SK-N-SH (cell line): ENCODE results near the gene PBOV1. TPM values are rescaled to one million over a fixed set of nuclear protein-coding genes. Genes with fewer than 3 reads are reported as not detected.
"Not testable (repeated sequence)": the region's sequence is repeated elsewhere in the genome, so short reads cannot be mapped to it uniquely, and the experiment has no call there.

Experiments
- CTCF ChIA-PET: fragments of 300-600, 350-600 bp; formaldehyde crosslinking; extraction: SDS; loops from one replicate; lab custom pipeline; 2021; lab: Yijun Ruan, JAX
- POLR2A ChIA-PET: fragments of 350-600 bp; sonication (Branson Sonifier 250); formaldehyde crosslinking; extraction: SDS; loops from one replicate; lab custom pipeline; 2020; ENCODE audit warnings: antibody characterized with exemption, inconsistent platforms; lab: Yijun Ruan, JAX
- DNase-seq: peaks from one replicate; pipeline ENCODE4 v3.0.0; 2012
- H2AFZ ChIP-seq: fragments of 200-600 bp; sonication (generic); 2 replicates; pipeline ENCODE4 v1.8.1; 2016; ENCODE audit warnings: antibody characterized with exemption, mild to moderate bottlenecking, low read depth
- H3F3A ChIP-seq: fragments of 200-600 bp; sonication (generic); replicated peaks from 2 replicates; pipeline ENCODE3; 2016; ENCODE audit warnings: antibody characterized with exemption, mild to moderate bottlenecking; ENCODE audit not compliant: insufficient read depth
- H3K27ac ChIP-seq, 2 experiments: fragments of 200-500 bp in 1 of 2; fragments of 200-600 bp in 1 of 2; sonication (Bioruptor generic) in 1 of 2; sonication (generic), shearing (Covaris generic) in 1 of 2; 2 replicates each; pipeline versions ENCODE4 v1.5.1 to v1.6.1; 2014 to 2016; ENCODE audit warnings: low read depth in 2 of 2, inconsistent platforms in 1 of 2, low read length in 1 of 2, mild to moderate bottlenecking in 1 of 2, mixed read lengths in 1 of 2
- H3K27me3 ChIP-seq: fragments of 200-600 bp; sonication (generic), shearing (Covaris generic); 2 replicates; pipeline ENCODE4 v1.6.1; 2016; ENCODE audit warnings: mixed run types; ENCODE audit not compliant: insufficient read depth
- H3K36me3 ChIP-seq, 2 experiments: fragments of 200-500 bp in 1 of 2; fragments of 200-600 bp in 1 of 2; sonication (Bioruptor generic) in 1 of 2; sonication (generic) in 1 of 2; replicated peaks in 1 of 2; 2 replicates each; pipeline versions ENCODE3 to v1.5.1; 2014 to 2016; ENCODE audit warnings: low read length in 1 of 2, mild to moderate bottlenecking in 1 of 2; ENCODE audit not compliant: insufficient read depth in 2 of 2, control insufficient read depth in 1 of 2
- H3K4me1 ChIP-seq, 2 experiments: fragments of 200-500 bp in 1 of 2; fragments of 200-600 bp in 1 of 2; sonication (Bioruptor generic) in 1 of 2; sonication (generic), shearing (Covaris generic) in 1 of 2; 2 replicates each; pipeline versions ENCODE4 v1.5.1 to v1.6.1; 2014 to 2016; ENCODE audit warnings: low read depth in 1 of 2, low read length in 1 of 2, mixed run types in 1 of 2; ENCODE audit not compliant: insufficient read depth in 2 of 2, control insufficient read depth in 1 of 2
- H3K4me2 ChIP-seq: fragments of 200-600 bp; sonication (generic), shearing (Covaris generic); 2 replicates; pipeline ENCODE4 v1.6.1; 2017; ENCODE audit warnings: mixed run types
- H3K4me3 ChIP-seq, 2 experiments: fragments of 200-500 bp in 1 of 2; fragments of 200-600 bp in 1 of 2; sonication (Bioruptor generic) in 1 of 2; sonication (generic), shearing (Covaris generic) in 1 of 2; 2 replicates each; pipeline versions ENCODE4 v1.5.1 to v1.8.1; 2014 to 2016; ENCODE audit warnings: low read depth in 2 of 2, inconsistent platforms in 1 of 2, low read length in 1 of 2, mild to moderate bottlenecking in 1 of 2, mixed read lengths in 1 of 2, moderate library complexity in 1 of 2
- H3K79me2 ChIP-seq: fragments of 200-600 bp; sonication (generic); 2 replicates; pipeline ENCODE4 v1.8.1; 2017; ENCODE audit warnings: mild to moderate bottlenecking; ENCODE audit not compliant: insufficient read depth
- H3K9ac ChIP-seq: fragments of 200-600 bp; sonication (generic); 2 replicates; pipeline ENCODE4 v1.6.1; 2017; ENCODE audit warnings: mixed run types
- H3K9me2 ChIP-seq: fragments of 200-600 bp; sonication (generic); 2 replicates; pipeline ENCODE4 v1.6.1; 2017; ENCODE audit warnings: mixed run types
- H3K9me3 ChIP-seq: fragments of 200-600 bp; sonication (generic); 2 replicates; pipeline ENCODE4 v1.6.1; 2017; ENCODE audit warnings: mixed run types, mild to moderate bottlenecking, moderate library complexity
- H4K20me1 ChIP-seq: fragments of 200-600 bp; sonication (generic); 2 replicates; pipeline ENCODE4 v1.6.1; 2017; ENCODE audit warnings: mild to moderate bottlenecking, mixed run types; ENCODE audit not compliant: insufficient read depth
- ELF1 ChIP-seq: IDR thresholded peaks from 2 replicates; pipeline ENCODE4 v1.4.0; 2012
- EP300 ChIP-seq, 2 experiments: IDR thresholded peaks; 2 replicates each; pipeline versions ENCODE4 v1.4.0 to v1.6.1; 2012; ENCODE audit warnings: borderline replicate concordance in 1 of 2, low read depth in 1 of 2, low read length in 1 of 2
- FOXM1 ChIP-seq: IDR thresholded peaks from 2 replicates; pipeline ENCODE4 v1.4.0; 2012; ENCODE audit warnings: low read depth, mild to moderate bottlenecking
- GATA2 ChIP-seq: sonication (generic); formaldehyde crosslinking; IDR thresholded peaks from 2 replicates; pipeline ENCODE4 v1.5.0; 2020; ENCODE audit warnings: mild to moderate bottlenecking, missing genetic modification reagents
- MEF2A ChIP-seq: IDR thresholded peaks from 2 replicates; pipeline ENCODE4 v1.4.0; 2012; ENCODE audit warnings: low read depth, borderline replicate concordance
- POLR2AphosphoS5 ChIP-seq: IDR thresholded peaks from 2 replicates; pipeline ENCODE4 v1.6.1; 2012; ENCODE audit warnings: low read depth, low read length
- RCOR1 ChIP-seq: fragments of 150-350 bp; IDR thresholded peaks from 2 replicates; pipeline ENCODE4 v1.6.1; 2017; ENCODE audit warnings: antibody characterized with exemption, low read length
- RFX5 ChIP-seq: IDR thresholded peaks from 2 replicates; pipeline ENCODE4 v1.6.1; 2012; ENCODE audit warnings: mild to moderate bottlenecking, improper control_type of control experiment, low read length
- RXRA ChIP-seq: IDR thresholded peaks from 2 replicates; pipeline ENCODE4 v1.4.0; 2012; ENCODE audit warnings: low read depth, mild to moderate bottlenecking, borderline replicate concordance
- SIN3A ChIP-seq: IDR thresholded peaks from 2 replicates; pipeline ENCODE4 v1.6.1; 2012; ENCODE audit warnings: low read depth, mild to moderate bottlenecking, low read length, moderate library complexity, borderline replicate concordance
- SMC3 ChIP-seq: IDR thresholded peaks from 2 replicates; pipeline ENCODE4 v1.6.1; 2012; ENCODE audit warnings: low read depth, low read length, improper control_type of control experiment
- TAF1 ChIP-seq: IDR thresholded peaks from 2 replicates; pipeline ENCODE4 v1.6.1; 2012; ENCODE audit warnings: low read depth, mild to moderate bottlenecking, low read length, moderate library complexity, borderline replicate concordance
- USF1 ChIP-seq: IDR thresholded peaks from 2 replicates; pipeline ENCODE4 v1.4.0; 2012; ENCODE audit warnings: low read depth, borderline replicate concordance
- WGBS: methylation state at CpG from one replicate; pipeline ENCODE4 v1.1.6; 2017; ENCODE audit warnings: low lambda C conversion rate; 5-methylcytosine and 5-hydroxymethylcytosine counted together
- polyA plus RNA-seq, 3 experiments: library from polyadenylated mRNA; depleted of rRNA; stranded (reverse); fragments of >200 nt; gene quantifications; 2 replicates each; pipeline ENCODE4 v1.2.3, GENCODE V29; 2012
- TF ChIP-seq, protein P1 (sequence below): IDR thresholded peaks from 2 replicates; pipeline ENCODE4 v1.4.0; 2012; ENCODE audit warnings: low read depth
- TF ChIP-seq, protein P2 (sequence below): IDR thresholded peaks from 2 replicates; pipeline ENCODE4; 2012
- TF ChIP-seq, protein P3 (sequence below): IDR thresholded peaks from 2 replicates; pipeline ENCODE4 v1.6.1; 2012; ENCODE audit warnings: mild to moderate bottlenecking, low read depth, low read length, moderate library complexity
- TF ChIP-seq, protein P4 (sequence below): fragments of 150-350 bp; IDR thresholded peaks from 2 replicates; pipeline ENCODE4 v1.6.1; 2016; ENCODE audit warnings: mild to moderate bottlenecking, low read depth, low read length
- TF ChIP-seq, protein P5 (sequence below): fragments of 200-600 bp; sonication (generic); IDR thresholded peaks from 2 replicates; pipeline ENCODE4 v1.6.1; 2017; ENCODE audit warnings: antibody characterized with exemption, mild to moderate bottlenecking, moderate library complexity

The PBOV1 gene
- polyA plus RNA-seq, 1 of the 3 experiments (the other 2 are of a cell fraction): not detected

- H3K9me3 ChIP-seq, POLR2A ChIA-PET, H3K9me2 ChIP-seq, H3K27me3 ChIP-seq, H2AFZ ChIP-seq, H3K36me3 ChIP-seq, H3K4me1 ChIP-seq, H4K20me1 ChIP-seq, H3K4me2 ChIP-seq, H3K27ac ChIP-seq, CTCF ChIA-PET, H3K9ac ChIP-seq, DNase-seq, H3F3A ChIP-seq, H3K4me3 ChIP-seq, H3K79me2 ChIP-seq: not testable (repeated sequence)
- WGBS: 50% methylated on average over 2 of the region's 2 CpGs
These were observed 5.8 kb downstream of the PBOV1 start for GRCh38 chr6:138212530-138212929.

- Histone ChIP-seq H3K36me3 (no peaks in the 10 kb centered on the region), H3K27ac (no peak overlapping the region), H3K4me1 (no peaks in the 10 kb centered on the region), H3K9ac (no peak overlapping the region), H3K4me3 (no peak overlapping the region), H3K27me3 (no peaks in the 10 kb centered on the region), H3K9me2 (no peaks in the 10 kb centered on the region), H2AFZ (no peak overlapping the region), H3F3A (no peaks in the 10 kb centered on the region), H3K79me2 (no peaks in the 10 kb centered on the region), H3K9me3 (no peaks in the 10 kb centered on the region), H3K4me2 (no peak overlapping the region), H4K20me1 (no peaks in the 10 kb centered on the region)
- ChIA-PET CTCF (no interaction called here), POLR2A (no interaction called here)
- no peak for DNase-seq
- WGBS: 22% methylated on average over 5 of the region's 5 CpGs
- TF ChIP-seq, protein P1, sequence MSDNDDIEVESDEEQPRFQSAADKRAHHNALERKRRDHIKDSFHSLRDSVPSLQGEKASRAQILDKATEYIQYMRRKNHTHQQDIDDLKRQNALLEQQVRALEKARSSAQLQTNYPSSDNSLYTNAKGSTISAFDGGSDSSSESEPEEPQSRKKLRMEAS: no peak
- TF ChIP-seq MEF2A: no peak
- no peak for TF ChIP-seq EP300 (IDR thresholded peaks at IDR 0.05; ENCODE audit: borderline replicate concordance in 1 of 2, low read depth in 1 of 2, low read length in 1 of 2)
- no peak for TF ChIP-seq TAF1
- no peak for TF ChIP-seq RFX5
- TF ChIP-seq USF1: no peak
- TF ChIP-seq GATA2 (CRISPR knock-in tag): no peak
- TF ChIP-seq, protein P2, sequence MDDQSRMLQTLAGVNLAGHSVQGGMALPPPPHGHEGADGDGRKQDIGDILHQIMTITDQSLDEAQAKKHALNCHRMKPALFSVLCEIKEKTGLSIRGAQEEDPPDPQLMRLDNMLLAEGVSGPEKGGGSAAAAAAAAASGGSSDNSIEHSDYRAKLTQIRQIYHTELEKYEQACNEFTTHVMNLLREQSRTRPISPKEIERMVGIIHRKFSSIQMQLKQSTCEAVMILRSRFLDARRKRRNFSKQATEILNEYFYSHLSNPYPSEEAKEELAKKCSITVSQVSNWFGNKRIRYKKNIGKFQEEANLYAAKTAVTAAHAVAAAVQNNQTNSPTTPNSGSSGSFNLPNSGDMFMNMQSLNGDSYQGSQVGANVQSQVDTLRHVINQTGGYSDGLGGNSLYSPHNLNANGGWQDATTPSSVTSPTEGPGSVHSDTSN: no peak
- TF ChIP-seq, protein P3, sequence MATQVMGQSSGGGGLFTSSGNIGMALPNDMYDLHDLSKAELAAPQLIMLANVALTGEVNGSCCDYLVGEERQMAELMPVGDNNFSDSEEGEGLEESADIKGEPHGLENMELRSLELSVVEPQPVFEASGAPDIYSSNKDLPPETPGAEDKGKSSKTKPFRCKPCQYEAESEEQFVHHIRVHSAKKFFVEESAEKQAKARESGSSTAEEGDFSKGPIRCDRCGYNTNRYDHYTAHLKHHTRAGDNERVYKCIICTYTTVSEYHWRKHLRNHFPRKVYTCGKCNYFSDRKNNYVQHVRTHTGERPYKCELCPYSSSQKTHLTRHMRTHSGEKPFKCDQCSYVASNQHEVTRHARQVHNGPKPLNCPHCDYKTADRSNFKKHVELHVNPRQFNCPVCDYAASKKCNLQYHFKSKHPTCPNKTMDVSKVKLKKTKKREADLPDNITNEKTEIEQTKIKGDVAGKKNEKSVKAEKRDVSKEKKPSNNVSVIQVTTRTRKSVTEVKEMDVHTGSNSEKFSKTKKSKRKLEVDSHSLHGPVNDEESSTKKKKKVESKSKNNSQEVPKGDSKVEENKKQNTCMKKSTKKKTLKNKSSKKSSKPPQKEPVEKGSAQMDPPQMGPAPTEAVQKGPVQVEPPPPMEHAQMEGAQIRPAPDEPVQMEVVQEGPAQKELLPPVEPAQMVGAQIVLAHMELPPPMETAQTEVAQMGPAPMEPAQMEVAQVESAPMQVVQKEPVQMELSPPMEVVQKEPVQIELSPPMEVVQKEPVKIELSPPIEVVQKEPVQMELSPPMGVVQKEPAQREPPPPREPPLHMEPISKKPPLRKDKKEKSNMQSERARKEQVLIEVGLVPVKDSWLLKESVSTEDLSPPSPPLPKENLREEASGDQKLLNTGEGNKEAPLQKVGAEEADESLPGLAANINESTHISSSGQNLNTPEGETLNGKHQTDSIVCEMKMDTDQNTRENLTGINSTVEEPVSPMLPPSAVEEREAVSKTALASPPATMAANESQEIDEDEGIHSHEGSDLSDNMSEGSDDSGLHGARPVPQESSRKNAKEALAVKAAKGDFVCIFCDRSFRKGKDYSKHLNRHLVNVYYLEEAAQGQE: no peak
- TF ChIP-seq POLR2AphosphoS5: no peak
- TF ChIP-seq RXRA: no peak
- TF ChIP-seq, protein P4, sequence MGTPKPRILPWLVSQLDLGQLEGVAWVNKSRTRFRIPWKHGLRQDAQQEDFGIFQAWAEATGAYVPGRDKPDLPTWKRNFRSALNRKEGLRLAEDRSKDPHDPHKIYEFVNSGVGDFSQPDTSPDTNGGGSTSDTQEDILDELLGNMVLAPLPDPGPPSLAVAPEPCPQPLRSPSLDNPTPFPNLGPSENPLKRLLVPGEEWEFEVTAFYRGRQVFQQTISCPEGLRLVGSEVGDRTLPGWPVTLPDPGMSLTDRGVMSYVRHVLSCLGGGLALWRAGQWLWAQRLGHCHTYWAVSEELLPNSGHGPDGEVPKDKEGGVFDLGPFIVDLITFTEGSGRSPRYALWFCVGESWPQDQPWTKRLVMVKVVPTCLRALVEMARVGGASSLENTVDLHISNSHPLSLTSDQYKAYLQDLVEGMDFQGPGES: no peak
- no peak for TF ChIP-seq FOXM1
- TF ChIP-seq ELF1: no peak
- TF ChIP-seq RCOR1: no peak
- no peak for TF ChIP-seq SIN3A
- TF ChIP-seq SMC3: no peak
- TF ChIP-seq, protein P5, sequence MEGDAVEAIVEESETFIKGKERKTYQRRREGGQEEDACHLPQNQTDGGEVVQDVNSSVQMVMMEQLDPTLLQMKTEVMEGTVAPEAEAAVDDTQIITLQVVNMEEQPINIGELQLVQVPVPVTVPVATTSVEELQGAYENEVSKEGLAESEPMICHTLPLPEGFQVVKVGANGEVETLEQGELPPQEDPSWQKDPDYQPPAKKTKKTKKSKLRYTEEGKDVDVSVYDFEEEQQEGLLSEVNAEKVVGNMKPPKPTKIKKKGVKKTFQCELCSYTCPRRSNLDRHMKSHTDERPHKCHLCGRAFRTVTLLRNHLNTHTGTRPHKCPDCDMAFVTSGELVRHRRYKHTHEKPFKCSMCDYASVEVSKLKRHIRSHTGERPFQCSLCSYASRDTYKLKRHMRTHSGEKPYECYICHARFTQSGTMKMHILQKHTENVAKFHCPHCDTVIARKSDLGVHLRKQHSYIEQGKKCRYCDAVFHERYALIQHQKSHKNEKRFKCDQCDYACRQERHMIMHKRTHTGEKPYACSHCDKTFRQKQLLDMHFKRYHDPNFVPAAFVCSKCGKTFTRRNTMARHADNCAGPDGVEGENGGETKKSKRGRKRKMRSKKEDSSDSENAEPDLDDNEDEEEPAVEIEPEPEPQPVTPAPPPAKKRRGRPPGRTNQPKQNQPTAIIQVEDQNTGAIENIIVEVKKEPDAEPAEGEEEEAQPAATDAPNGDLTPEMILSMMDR: no peak
These were observed 6.7 kb downstream of the PBOV1 start for GRCh38 chr6:138211601-138212000.
